ENCODE measurements around the gene AKAP8.

DNA sequence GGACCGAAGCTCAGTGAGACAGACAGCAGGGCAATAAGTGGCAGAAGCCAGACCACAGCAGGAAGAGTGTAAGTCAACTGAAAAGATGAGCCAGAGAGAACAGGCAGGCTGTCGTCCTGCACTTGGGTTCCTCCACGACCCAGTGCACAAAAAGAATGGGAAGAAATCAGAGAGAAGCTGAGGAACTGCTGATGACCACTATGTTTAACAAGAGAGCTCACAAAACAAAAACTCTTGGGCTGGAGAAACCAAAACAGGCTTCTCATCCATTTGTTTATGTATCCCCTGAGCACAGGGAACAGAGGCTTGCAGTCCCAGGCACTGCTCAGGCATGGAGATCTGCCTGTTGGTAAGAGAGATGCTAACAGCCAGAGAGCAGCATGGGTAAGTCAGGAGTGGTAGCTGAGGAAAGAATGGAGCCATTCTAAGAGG lies 25.2 kb upstream of the AKAP8 start:
- TF ChIP-seq, protein P1, sequence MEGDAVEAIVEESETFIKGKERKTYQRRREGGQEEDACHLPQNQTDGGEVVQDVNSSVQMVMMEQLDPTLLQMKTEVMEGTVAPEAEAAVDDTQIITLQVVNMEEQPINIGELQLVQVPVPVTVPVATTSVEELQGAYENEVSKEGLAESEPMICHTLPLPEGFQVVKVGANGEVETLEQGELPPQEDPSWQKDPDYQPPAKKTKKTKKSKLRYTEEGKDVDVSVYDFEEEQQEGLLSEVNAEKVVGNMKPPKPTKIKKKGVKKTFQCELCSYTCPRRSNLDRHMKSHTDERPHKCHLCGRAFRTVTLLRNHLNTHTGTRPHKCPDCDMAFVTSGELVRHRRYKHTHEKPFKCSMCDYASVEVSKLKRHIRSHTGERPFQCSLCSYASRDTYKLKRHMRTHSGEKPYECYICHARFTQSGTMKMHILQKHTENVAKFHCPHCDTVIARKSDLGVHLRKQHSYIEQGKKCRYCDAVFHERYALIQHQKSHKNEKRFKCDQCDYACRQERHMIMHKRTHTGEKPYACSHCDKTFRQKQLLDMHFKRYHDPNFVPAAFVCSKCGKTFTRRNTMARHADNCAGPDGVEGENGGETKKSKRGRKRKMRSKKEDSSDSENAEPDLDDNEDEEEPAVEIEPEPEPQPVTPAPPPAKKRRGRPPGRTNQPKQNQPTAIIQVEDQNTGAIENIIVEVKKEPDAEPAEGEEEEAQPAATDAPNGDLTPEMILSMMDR (IDR thresholded peaks at IDR 0.05) = no peak
- TF ChIP-seq EP300 (IDR thresholded peaks at IDR 0.05) = no peak

Measured in tibial nerve (tissue), 4 donors.